Right ventricle myocardium inferior (tissue), 1 donor: Measurements from ENCODE around the gene KIR2DL4. TPM values are rescaled to one million over a fixed set of nuclear protein-coding genes. Genes with fewer than 3 reads are reported as not detected.
"Not testable (repeated sequence)": the region's sequence is repeated elsewhere in the genome, so short reads cannot be mapped to it uniquely, and the experiment has no call there.

ENCODE experiments used
- ATAC-seq: fragments of 200-7000 bp; cut with Tn5 transposase; one replicate; pipeline ENCODE4 v1.9.1; 2020; ENCODE audit warnings: mild to moderate bottlenecking, moderate library complexity
- DNase-seq: peaks from one replicate; pipeline ENCODE4 v3.0.0; 2021; ENCODE audit errors: missing footprints
- intact Hi-C: fragments of 100-400 bp; cut with DNase I; formaldehyde crosslinking; loops from one replicate; pipeline ENCODE4 v1.11.0; 2022
- total RNA-seq: library from RNA; stranded (reverse); fragmentation: NEBNext Ultra II Directional; extraction: Animal tissue kit (Norgen Biotek cat#: 25700); gene quantifications from one replicate; pipeline ENCODE4 v1.2.1, GENCODE V29; 2021
- donor health status: DM: no; HTN: yes; CAD: no; lungs with severe emphysema.

KIR2DL4 gene
- total RNA-seq, 1 donor from 2014 or later, result not detected

- intact Hi-C loops, result no loop called here
- DNase-seq, result no peak
- no peak for ATAC-seq
These were observed 47.9 kb downstream of the KIR2DL4 start for GRCh38 chr19:54851353-54851752.

GRCh38 chr19:54855241-54855640 is 51.8 kb downstream of the KIR2DL4 start:
- ATAC-seq, intact Hi-C loops, DNase-seq: not testable (repeated sequence)

- intact Hi-C loops, DNase-seq, ATAC-seq: not testable (repeated sequence)
These were observed 55.1 kb downstream of the KIR2DL4 start for GRCh38 chr19:54858476-54858875.

GRCh38 chr19:54859421-54859820 is 56.0 kb downstream of the KIR2DL4 start:
- intact Hi-C loops, DNase-seq, ATAC-seq: not testable (repeated sequence)

- intact Hi-C loops, DNase-seq, ATAC-seq: not testable (repeated sequence)
These were observed 60.0 kb downstream of the KIR2DL4 start for GRCh38 chr19:54863459-54863858.

Other genes with a start within 250 kb of the KIR2DL4 start
- gene LILRA2, start 229.8 kb upstream of the KIR2DL4 start, total RNA-seq, result 3.1 TPM
- gene LILRA1, start 210.0 kb upstream of the KIR2DL4 start, total RNA-seq, result 0.92 TPM
- 1.8 TPM for gene LILRB1, start 173.1 kb upstream of the KIR2DL4 start, total RNA-seq
- gene LILRB4, start 140.6 kb upstream of the KIR2DL4 start, total RNA-seq, result 5.0 TPM
- gene KIR3DL3, start 79.2 kb upstream of the KIR2DL4 start, total RNA-seq, result not detected
- not detected for gene KIR2DL3, start 65.1 kb upstream of the KIR2DL4 start, total RNA-seq
- gene KIR2DL1, start 33.8 kb upstream of the KIR2DL4 start, total RNA-seq, result not detected
- not detected for gene KIR3DL1, start 12.9 kb downstream of the KIR2DL4 start, total RNA-seq
- not detected for gene KIR2DS4, start 29.1 kb downstream of the KIR2DL4 start, total RNA-seq
- gene KIR3DL2, start 46.8 kb downstream of the KIR2DL4 start, total RNA-seq, result not detected
- gene FCAR, start 70.6 kb downstream of the KIR2DL4 start, total RNA-seq, result 0.27 TPM
- gene NCR1, start 102.5 kb downstream of the KIR2DL4 start, total RNA-seq, result not detected
- not detected for gene NLRP7, start 143.9 kb downstream of the KIR2DL4 start, total RNA-seq
- 0.89 TPM for gene NLRP2, start 162.8 kb downstream of the KIR2DL4 start, total RNA-seq
- gene GP6, start 234.7 kb downstream of the KIR2DL4 start, total RNA-seq, result 0.49 TPM